ENCODE measurements around the gene NPLOC4. TPM values are rescaled to one million over a fixed set of nuclear protein-coding genes. Genes with fewer than 3 reads are reported as not detected.

Gene NPLOC4
- total RNA-seq, 3 donors from 2014 or later: 56.0 to 69.0 (median 57.8) TPM

DNA sequence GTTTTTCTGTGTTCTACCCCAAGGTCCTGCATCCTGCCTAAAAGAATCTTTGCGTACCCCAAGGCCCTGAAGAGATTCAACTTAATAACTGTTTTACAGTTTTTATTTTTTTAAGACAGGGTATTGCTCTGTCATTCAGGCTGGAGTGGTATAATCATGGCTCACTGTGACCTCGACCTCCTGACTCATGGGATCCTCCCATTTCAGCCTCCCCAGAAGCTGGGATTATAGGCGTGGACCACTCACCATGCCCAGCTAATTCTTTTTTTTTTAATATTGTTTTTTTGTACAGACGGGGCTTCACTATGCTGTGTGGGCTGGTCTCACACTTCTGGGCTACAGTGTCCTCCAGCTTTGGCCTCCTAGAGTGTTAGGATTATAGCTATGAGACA is 75.4 kb downstream of the NPLOC4 start:
- TF ChIP-seq, protein P1, sequence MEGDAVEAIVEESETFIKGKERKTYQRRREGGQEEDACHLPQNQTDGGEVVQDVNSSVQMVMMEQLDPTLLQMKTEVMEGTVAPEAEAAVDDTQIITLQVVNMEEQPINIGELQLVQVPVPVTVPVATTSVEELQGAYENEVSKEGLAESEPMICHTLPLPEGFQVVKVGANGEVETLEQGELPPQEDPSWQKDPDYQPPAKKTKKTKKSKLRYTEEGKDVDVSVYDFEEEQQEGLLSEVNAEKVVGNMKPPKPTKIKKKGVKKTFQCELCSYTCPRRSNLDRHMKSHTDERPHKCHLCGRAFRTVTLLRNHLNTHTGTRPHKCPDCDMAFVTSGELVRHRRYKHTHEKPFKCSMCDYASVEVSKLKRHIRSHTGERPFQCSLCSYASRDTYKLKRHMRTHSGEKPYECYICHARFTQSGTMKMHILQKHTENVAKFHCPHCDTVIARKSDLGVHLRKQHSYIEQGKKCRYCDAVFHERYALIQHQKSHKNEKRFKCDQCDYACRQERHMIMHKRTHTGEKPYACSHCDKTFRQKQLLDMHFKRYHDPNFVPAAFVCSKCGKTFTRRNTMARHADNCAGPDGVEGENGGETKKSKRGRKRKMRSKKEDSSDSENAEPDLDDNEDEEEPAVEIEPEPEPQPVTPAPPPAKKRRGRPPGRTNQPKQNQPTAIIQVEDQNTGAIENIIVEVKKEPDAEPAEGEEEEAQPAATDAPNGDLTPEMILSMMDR (IDR thresholded peaks at IDR 0.05): no peak
- TF ChIP-seq POLR2AphosphoS5 (IDR thresholded peaks at IDR 0.05): no peak
- TF ChIP-seq POLR2A (IDR thresholded peaks at IDR 0.05): no peak
- no peak for DNase-seq (ENCODE audit: low spot score in 2 of 2)
- Histone ChIP-seq H3K9me3 (no peaks in the 10 kb centered on the region), H3K36me3 (no peaks in the 10 kb centered on the region), H3K4me1 (peaks cover 5 to 8% of the 10 kb centered on the region in 2 donors), H3K4me3 (no peak overlapping the region), H3K27ac (no peak overlapping the region), H3K27me3 (no peaks in the 10 kb centered on the region)
- intact Hi-C loops (cut with DNase I; ENCODE audit: low total_unique reads): no loop called here

DNA sequence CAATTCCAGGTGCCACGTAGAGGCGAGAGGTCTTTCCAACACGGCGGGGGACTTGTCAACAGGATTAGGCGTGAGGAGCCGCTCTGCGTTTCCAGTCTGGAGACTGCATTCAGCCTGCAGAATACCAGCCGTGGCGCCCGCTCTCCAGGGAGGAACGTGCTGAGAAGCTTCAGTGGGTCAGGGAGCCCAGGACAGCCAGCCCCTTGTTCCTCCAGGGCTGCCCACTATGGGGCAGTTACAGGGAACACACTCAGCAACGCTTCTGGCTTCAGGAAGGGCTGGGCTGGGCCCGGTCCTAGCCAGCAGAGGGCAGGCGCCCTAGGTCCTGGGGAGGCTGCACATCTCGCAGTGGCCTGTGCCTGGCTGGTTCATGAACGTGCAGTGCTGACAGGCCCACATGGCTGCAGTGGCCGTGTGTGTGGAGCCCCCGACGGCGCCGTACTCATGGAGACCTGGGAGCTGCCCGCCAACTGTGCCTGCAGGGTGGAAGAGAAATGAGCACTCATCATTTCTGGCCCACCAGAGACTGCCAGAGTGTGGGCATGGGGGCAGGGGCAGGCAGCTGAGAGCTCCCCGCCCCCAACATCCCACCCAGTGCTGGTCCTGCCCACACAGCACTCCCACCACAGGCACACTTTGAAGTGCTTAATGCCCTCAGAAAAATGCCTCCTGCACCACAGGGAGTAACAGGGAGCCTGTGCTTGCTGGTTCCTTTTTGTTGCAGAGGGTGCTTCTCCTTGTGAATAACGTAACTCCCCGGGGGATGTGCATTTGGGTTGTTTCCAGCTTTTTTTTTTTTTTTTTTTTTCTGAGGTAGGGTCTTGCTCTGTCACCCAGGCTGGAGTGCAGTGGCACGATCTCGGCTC is 77.7 kb downstream of the NPLOC4 start:
- H3K27ac ChIP-seq: no peak overlapping the region
- H3K36me3 ChIP-seq: no peaks in the 10 kb centered on the region
- H3K9me3 ChIP-seq: no peaks in the 10 kb centered on the region
- no peak for TF ChIP-seq POLR2AphosphoS5 (IDR thresholded peaks at IDR 0.05)
- no peak for DNase-seq (ENCODE audit: low spot score in 2 of 2)
- intact Hi-C loops (cut with DNase I; ENCODE audit: low total_unique reads): no loop called here
- no peaks in the 10 kb centered on the region for H3K4me1 ChIP-seq
- no peak overlapping the region for H3K4me3 ChIP-seq
- no peaks in the 10 kb centered on the region for H3K27me3 ChIP-seq

DNA sequence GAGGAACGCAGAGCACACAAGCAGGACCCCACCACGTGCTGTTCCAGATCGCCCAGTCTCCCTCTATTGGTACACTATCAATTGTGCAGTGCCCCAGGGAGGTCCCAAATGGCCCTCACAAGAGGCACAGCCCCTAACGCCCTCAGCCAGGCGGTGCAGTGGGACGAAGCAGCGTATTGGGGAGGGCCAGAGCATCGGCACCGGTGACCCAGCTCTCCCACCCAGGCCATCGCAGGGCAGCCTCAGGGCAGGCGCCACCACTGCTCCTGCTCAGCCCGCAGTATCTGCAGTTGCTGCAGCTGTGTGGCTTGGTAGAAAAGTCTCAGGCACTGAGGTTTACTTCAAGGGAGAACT is 78.8 kb downstream of the NPLOC4 start:
- Histone ChIP-seq H3K27ac (no peak overlapping the region), H3K36me3 (no peaks in the 10 kb centered on the region), H3K4me3 (no peak overlapping the region), H3K4me1 (peaks cover 0 to 4% of the 10 kb centered on the region in 2 donors), H3K9me3 (no peaks in the 10 kb centered on the region), H3K27me3 (no peaks in the 10 kb centered on the region)
- TF ChIP-seq POLR2AphosphoS5 (IDR thresholded peaks at IDR 0.05) (no peak), POLR2A (IDR thresholded peaks at IDR 0.05) (no peak)
- TF ChIP-seq, protein P1 (IDR thresholded peaks at IDR 0.05): no peak
- intact Hi-C loops (cut with DNase I; ENCODE audit: low total_unique reads): no loop called here
- DNase-seq (ENCODE audit: low spot score in 2 of 2): no peak

DNA sequence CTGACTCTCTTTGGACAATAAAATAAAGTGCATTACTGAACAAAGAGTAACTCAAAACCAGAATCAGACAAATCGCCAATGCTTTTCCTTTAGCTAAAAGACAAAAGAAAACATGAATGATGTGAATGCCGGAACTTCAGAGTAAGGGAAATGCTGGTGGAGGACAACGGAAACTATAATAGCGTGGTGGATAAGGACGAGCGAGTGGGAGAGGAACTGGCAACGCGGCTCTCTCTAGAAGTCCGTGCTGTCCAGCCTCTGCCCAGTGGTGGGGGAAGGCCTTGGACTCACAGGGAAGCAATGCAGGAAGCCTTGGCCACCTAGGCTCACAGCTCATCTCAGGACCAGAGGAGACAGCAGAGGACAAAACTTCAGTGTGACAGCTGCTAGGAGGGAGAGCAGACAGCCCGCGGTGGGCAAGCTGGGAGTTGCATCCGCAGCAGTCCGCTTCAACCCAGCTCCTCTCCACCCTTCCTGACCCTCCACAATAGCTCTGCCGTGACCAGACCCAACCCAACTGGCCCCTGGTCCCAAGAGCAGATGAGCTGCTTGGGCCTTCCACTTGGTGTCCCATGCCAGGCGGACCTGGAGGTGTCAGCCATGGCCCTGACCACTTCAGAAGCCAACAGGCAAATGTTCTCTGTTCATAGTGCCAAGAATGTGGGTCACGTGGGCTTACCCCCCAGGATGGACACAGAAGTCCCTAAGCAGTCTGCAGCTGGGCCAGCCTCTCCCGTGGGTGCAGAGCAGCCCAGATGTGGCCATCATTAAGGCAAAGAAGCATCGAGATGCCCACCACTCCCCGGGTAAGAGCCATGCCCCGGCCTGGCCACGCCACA is 79.4 kb downstream of the NPLOC4 start:
- Histone ChIP-seq H3K36me3 (no peaks in the 10 kb centered on the region), H3K4me1 (peaks cover 0 to 4% of the 10 kb centered on the region in 2 donors), H3K27me3 (no peaks in the 10 kb centered on the region), H3K4me3 (no peak overlapping the region), H3K27ac (no peak overlapping the region), H3K9me3 (no peaks in the 10 kb centered on the region)
- DNase-seq (ENCODE audit: low spot score in 2 of 2): no peak
- TF ChIP-seq, protein P1 (IDR thresholded peaks at IDR 0.05): no peak
- TF ChIP-seq POLR2AphosphoS5 (IDR thresholded peaks at IDR 0.05) (no peak), POLR2A (IDR thresholded peaks at IDR 0.05) (no peak)
- intact Hi-C loops (cut with DNase I; ENCODE audit: low total_unique reads): no loop called here

DNA sequence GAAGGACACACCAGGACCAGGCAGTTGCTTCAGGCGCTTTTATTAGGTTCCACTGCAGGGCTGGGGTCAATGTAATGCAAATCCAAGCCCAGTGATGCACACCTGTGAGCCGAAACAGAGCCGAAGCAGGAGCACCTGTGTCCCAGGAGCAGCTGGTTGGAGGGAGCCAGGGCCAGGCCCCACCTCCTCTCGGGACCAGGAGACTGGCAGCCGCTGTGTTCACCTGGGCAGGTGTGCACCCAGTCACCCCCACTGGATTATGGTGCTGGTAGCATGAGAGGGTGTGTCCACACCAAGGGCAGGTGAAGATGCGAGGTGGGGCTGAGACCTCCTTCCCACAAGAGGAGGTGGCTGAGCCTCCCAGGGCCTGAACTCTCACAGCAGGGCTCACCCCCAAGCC is 80.0 kb downstream of the NPLOC4 start:
- intact Hi-C loops (cut with DNase I; ENCODE audit: low total_unique reads): no loop called here
- peaks cover 0 to 4% of the 10 kb centered on the region in 2 donors for H3K4me1 ChIP-seq
- no peak for TF ChIP-seq POLR2AphosphoS5 (IDR thresholded peaks at IDR 0.05)
- H3K36me3 ChIP-seq: no peaks in the 10 kb centered on the region
- no peak for DNase-seq (ENCODE audit: low spot score in 2 of 2)
- no peaks in the 10 kb centered on the region for H3K27me3 ChIP-seq
- H3K4me3 ChIP-seq: no peak overlapping the region
- no peaks in the 10 kb centered on the region for H3K9me3 ChIP-seq
- H3K27ac ChIP-seq: no peak overlapping the region

DNA sequence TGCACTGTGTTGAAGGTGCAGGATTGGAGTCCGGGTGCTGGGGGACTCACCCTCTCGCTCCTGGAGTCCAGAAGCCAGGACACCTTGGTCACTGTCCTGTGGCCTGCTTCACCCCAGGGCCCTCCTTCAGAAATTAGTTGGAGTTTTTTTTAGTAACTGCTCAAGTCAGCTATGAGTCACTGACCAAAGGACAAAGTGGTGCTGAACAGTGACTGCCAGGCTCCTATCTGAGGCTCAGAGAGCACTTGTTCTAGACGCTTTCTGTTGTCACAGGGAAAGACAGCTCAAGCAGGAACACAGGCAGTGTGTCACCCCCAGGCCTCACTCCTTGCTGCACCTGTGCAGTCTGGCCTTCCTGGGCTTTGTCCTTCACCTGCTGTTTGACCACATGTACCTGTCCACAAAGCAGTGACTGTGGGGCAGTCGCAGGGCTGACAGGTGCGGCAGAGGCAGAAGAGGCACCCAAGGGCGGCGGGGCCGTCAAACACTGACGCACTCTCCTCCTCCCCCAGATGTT is 80.7 kb downstream of the NPLOC4 start:
- DNase-seq (ENCODE audit: low spot score in 2 of 2): no peak
- Histone ChIP-seq H3K36me3 (no peaks in the 10 kb centered on the region), H3K27me3 (no peaks in the 10 kb centered on the region), H3K4me3 (no peak overlapping the region), H3K27ac (no peak overlapping the region), H3K9me3 (no peaks in the 10 kb centered on the region), H3K4me1 (peaks cover 4% of the 10 kb centered on the region in 2 donors)
- intact Hi-C loops (cut with DNase I; ENCODE audit: low total_unique reads): no loop called here
- TF ChIP-seq POLR2A (IDR thresholded peaks at IDR 0.05) (no peak), POLR2AphosphoS5 (IDR thresholded peaks at IDR 0.05) (no peak)
- TF ChIP-seq, protein P1 (IDR thresholded peaks at IDR 0.05): no peak
